ENCODE measurements around the gene APBB1. TPM values are rescaled to one million over a fixed set of nuclear protein-coding genes. Genes with fewer than 3 reads are reported as not detected.
A peak's percentile ranks its signal among the peaks of the same experiment; 100 is the strongest.

APBB1 gene
- total and polyA plus RNA-seq, 7 donors, result 5.5 to 85.0 (median 51.0) TPM

GRCh38 chr11:6443269-6444003, 24.5 kb upstream of the APBB1 start:
- intact Hi-C loops (cut with DNase I), result loop anchor here (1.0 kb wide), 1 partner anchor 64 kb away; no protein-coding TSS in a partner anchor
- TF ChIP-seq EP300 (IDR thresholded peaks at IDR 0.05), result no peak
- TF ChIP-seq, protein P1, sequence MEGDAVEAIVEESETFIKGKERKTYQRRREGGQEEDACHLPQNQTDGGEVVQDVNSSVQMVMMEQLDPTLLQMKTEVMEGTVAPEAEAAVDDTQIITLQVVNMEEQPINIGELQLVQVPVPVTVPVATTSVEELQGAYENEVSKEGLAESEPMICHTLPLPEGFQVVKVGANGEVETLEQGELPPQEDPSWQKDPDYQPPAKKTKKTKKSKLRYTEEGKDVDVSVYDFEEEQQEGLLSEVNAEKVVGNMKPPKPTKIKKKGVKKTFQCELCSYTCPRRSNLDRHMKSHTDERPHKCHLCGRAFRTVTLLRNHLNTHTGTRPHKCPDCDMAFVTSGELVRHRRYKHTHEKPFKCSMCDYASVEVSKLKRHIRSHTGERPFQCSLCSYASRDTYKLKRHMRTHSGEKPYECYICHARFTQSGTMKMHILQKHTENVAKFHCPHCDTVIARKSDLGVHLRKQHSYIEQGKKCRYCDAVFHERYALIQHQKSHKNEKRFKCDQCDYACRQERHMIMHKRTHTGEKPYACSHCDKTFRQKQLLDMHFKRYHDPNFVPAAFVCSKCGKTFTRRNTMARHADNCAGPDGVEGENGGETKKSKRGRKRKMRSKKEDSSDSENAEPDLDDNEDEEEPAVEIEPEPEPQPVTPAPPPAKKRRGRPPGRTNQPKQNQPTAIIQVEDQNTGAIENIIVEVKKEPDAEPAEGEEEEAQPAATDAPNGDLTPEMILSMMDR (IDR thresholded peaks at IDR 0.05), result peak; percentile 58 to 89 (median 76)

DNA sequence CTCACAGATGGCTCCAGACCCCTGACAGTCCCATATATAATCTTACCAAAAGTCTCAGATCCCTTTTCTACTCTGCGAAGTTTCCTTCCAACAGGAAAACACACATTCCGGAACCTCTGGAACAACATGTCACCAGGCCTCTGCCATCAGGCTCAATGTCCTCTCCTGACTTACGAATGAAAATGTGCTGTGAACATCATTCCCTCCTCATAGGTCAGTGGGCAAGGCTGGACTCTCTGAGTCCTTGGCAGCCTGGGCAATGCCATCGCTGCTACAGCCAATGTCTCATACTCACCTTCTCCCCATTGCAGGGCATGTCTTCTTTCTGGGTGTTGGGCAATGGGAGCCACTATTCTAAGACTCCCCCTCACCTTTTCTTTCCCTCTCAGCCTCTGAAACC, 23.5 kb upstream of the APBB1 start:
- no peak overlapping the region for H3K4me3 ChIP-seq
- no peaks in the 10 kb centered on the region for H3K9me3 ChIP-seq
- H3K4me1 ChIP-seq, result no peaks in the 10 kb centered on the region
- TF ChIP-seq, protein P1 (IDR thresholded peaks at IDR 0.05), result no peak
- TF ChIP-seq POLR2AphosphoS5 (IDR thresholded peaks at IDR 0.05) (no peak), POLR2A (IDR thresholded peaks at IDR 0.05) (no peak), EP300 (IDR thresholded peaks at IDR 0.05) (no peak)
- 90 to 96% methylated on average over 4 of the region's 4 CpGs for WGBS, 2 donors
- intact Hi-C loops (cut with DNase I), result no loop called here
- peaks cover 0 to 5% (median 0%) of the 10 kb centered on the region in 4 donors for H3K36me3 ChIP-seq
- no peak for DNase-seq
- no peaks in the 10 kb centered on the region for H3K27me3 ChIP-seq
- no peak overlapping the region for H3K27ac ChIP-seq

More at GRCh38 chr11:6443269-6444003, 24.5 kb upstream of the APBB1 start:
- H3K27me3 ChIP-seq, result no peaks in the 10 kb centered on the region
- peak; percentile 79 for DNase-seq
- no peaks in the 10 kb centered on the region for H3K4me1 ChIP-seq
- no peak overlapping the region for H3K27ac ChIP-seq
- peaks cover 0 to 12% (median 0%) of the 10 kb centered on the region in 4 donors for H3K36me3 ChIP-seq
- 28 to 29% methylated on average over 5 of the region's 5 CpGs for WGBS, 2 donors
- no peak overlapping the region for H3K4me3 ChIP-seq
- no peaks in the 10 kb centered on the region for H3K9me3 ChIP-seq

DNA sequence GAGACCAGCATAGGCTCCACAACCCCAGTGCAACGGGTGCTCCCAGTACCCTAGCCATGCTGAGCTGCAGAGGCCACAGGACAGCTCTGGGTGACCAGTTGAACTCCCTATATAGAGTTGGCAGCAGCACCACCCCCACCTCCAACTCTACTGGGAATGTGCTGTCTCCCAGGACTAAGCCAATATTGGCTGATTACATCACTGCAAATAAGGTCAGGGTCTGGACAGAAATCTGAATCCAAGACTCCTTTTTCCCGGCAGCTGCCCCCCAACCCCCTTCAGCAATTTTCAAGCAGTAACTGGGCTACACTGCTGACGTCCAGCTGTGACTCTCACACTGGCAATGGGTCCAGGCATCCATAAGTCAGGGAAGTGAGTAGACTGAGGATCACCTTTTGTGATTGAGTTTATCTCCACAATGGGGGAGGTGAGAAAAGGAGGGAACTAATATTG, 22.0 kb upstream of the APBB1 start, which contains the start of gene HPX:
TSS of gene HPX (minus strand) at position 82 of the 453 bp plus-strand sequence. CDS start at position 58, 24 bp downstream.
- no peak for TF ChIP-seq POLR2AphosphoS5 (IDR thresholded peaks at IDR 0.05)
- no peak for TF ChIP-seq EP300 (IDR thresholded peaks at IDR 0.05)
- no peak for TF ChIP-seq POLR2A (IDR thresholded peaks at IDR 0.05)
- TF ChIP-seq, protein P1 (IDR thresholded peaks at IDR 0.05), result no peak
- Histone ChIP-seq H3K27me3 (no peaks in the 10 kb centered on the region), H3K27ac (no peak within 1 kb of the TSS), H3K4me3 (no peak within 1 kb of the TSS), H3K9me3 (no peaks in the 10 kb centered on the region), H3K36me3 (no peaks in the 10 kb centered on the region), H3K4me1 (no peaks in the 10 kb centered on the region)
- 81 to 83% methylated on average over 3 of the region's 3 CpGs for WGBS, 2 donors
- intact Hi-C loops (cut with DNase I), result no loop called here
- DNase-seq, result no peak

- DNase-seq, result no peak
Observed at GRCh38 chr11:6438979-6439571, 20.2 kb upstream of the APBB1 start.

More at GRCh38 chr11:6438979-6439571, 20.2 kb upstream of the APBB1 start:
- H3K36me3 ChIP-seq, result no peaks in the 10 kb centered on the region
- WGBS, 2 donors, result 2 to 20% methylated on average over 1 of the region's 1 CpG
- H3K9me3 ChIP-seq, result no peaks in the 10 kb centered on the region
- intact Hi-C loops (cut with DNase I), result no loop called here
- TF ChIP-seq EP300 (IDR thresholded peaks at IDR 0.05) (no peak), POLR2A (IDR thresholded peaks at IDR 0.05) (no peak)
- TF ChIP-seq, protein P1 (IDR thresholded peaks at IDR 0.05), result peak in 3 of 4 experiments; percentile 40 to 57 (median 52)
- no peaks in the 10 kb centered on the region for H3K27me3 ChIP-seq
- no peak overlapping the region for H3K4me3 ChIP-seq
- H3K27ac ChIP-seq, result no peak overlapping the region
- H3K4me1 ChIP-seq, result no peaks in the 10 kb centered on the region

Measured in sigmoid colon (tissue), 7 donors.